Transverse colon (tissue), 4 donors: ENCODE measurements around the gene THSD8. TPM values are rescaled to one million over a fixed set of nuclear protein-coding genes. Genes with fewer than 3 reads are reported as not detected.
A peak's percentile ranks its signal among the peaks of the same experiment; 100 is the strongest.

Experiments used
- DNase-seq: peaks from one replicate; pipeline ENCODE4 v3.0.0-alpha.2; 2019
- H3K27ac ChIP-seq, 4 donors: fragments of 200-600 bp; sonication (generic); 2 replicates each; pipeline ENCODE4 v1.5.1; 2016 to 2018; ENCODE audit warnings: inconsistent platforms in 4 of 4
- H3K27me3 ChIP-seq: fragments of 200-600 bp; sonication (generic); 2 replicates; pipeline ENCODE4 v1.5.1; 2017; ENCODE audit warnings: inconsistent platforms
- H3K36me3 ChIP-seq, 4 donors: fragments of 200-600 bp; sonication (generic); 2 replicates each; pipeline ENCODE4 v1.5.1; 2017 to 2019; ENCODE audit warnings: inconsistent platforms in 4 of 4
- H3K4me1 ChIP-seq, 4 donors: fragments of 200-600 bp; sonication (generic); 2 replicates each; pipeline ENCODE4 v1.5.1; 2017 to 2020; ENCODE audit warnings: inconsistent platforms in 4 of 4
- H3K4me3 ChIP-seq, 4 donors: fragments of 200-600 bp; sonication (generic); 1 replicate in 1 of 4; 2 replicates in 3 of 4; pipeline versions ENCODE4 v1.5.1 to v1.6.1; 2017 to 2019; ENCODE audit warnings: inconsistent platforms in 4 of 4
- H3K9me3 ChIP-seq, 2 donors: fragments of 200-600 bp; sonication (generic); 2 replicates each; pipeline ENCODE4 v1.5.1; 2017 to 2019; ENCODE audit warnings: inconsistent platforms in 2 of 2
- CTCF ChIP-seq, 5 experiments: fragments of 200-600 bp in 3 of 5; fragments of 450-650 bp in 2 of 5; sonication (generic) in 3 of 5; IDR thresholded peaks; 1 replicate in 2 of 5; 2 replicates in 3 of 5; pipeline ENCODE4 v1.5.1; 2016 to 2017; ENCODE audit warnings: antibody characterized with exemption in 5 of 5, inconsistent platforms in 3 of 5, mild to moderate bottlenecking in 2 of 5, moderate library complexity in 1 of 5
- EP300 ChIP-seq: sonication (generic); formaldehyde crosslinking; IDR thresholded peaks from one replicate; pipeline ENCODE4 v1.6.1; 2017; ENCODE audit warnings: antibody characterized with exemption, low read depth
- POLR2A ChIP-seq: fragments of 450-650 bp; IDR thresholded peaks from one replicate; pipeline ENCODE4 v1.6.1; 2016; ENCODE audit warnings: antibody characterized with exemption, mild to moderate bottlenecking, moderate library complexity
- POLR2AphosphoS5 ChIP-seq, 3 donors: sonication (generic); formaldehyde crosslinking; IDR thresholded peaks; one replicate each; pipeline ENCODE4 v1.6.1; 2016; ENCODE audit warnings: antibody characterized with exemption in 3 of 3
- WGBS, 2 donors: methylation state at CpG; one replicate each; pipeline ENCODE4 v1.1.5; 2018; ENCODE audit warnings: low coverage in 1 of 2; 5-methylcytosine and 5-hydroxymethylcytosine counted together
- in situ Hi-C, 4 donors: fragments of 200-750 bp; cut with MboI; loops; one replicate each; pipeline versions ENCODE4 v1.15.0 to v1.15.1; 2017; ENCODE audit warnings: low sequenced_read_pairs in 3 of 4, low pct_ligation_motif_present in 1 of 4, low pct_unique_long_range_greater_than_20kb in 1 of 4
- intact Hi-C: fragments of 100-400 bp; cut with DNase I; formaldehyde crosslinking; loops from one replicate; pipeline ENCODE4 v1.15.1; 2023; ENCODE audit warnings: low total_unique reads
- total RNA-seq, 4 donors: library from RNA; depleted of rRNA; stranded (reverse); fragments of >200 nt; gene quantifications; one replicate each; pipeline ENCODE4 v1.1.0, GENCODE V29; 2016

The THSD8 gene
- total RNA-seq, 4 donors from 2014 or later, result 1.6 TPM; not detected in 3

GRCh38 chr19:12785431-12786031 is 16.3 kb upstream of the THSD8 start:
- no peaks in the 10 kb centered on the region for H3K9me3 ChIP-seq
- H3K27me3 ChIP-seq, result no peaks in the 10 kb centered on the region
- H3K4me1 ChIP-seq, result peaks cover 46 to 79% (median 74%) of the 10 kb centered on the region in 4 donors
- no peak for TF ChIP-seq EP300
- TF ChIP-seq POLR2AphosphoS5 (IDR thresholded peaks at IDR 0.05), result peak in 1 of 3 donors; percentile 12
- peak overlapping the region; percentile 97 to 99 (median 98) for H3K27ac ChIP-seq
- in situ Hi-C loops, result no loop called here
- 54% methylated on average over 4 of the region's 4 CpGs; no CpG with 5 or more reads in 1 of the 2 donors for WGBS, 2 donors
- H3K36me3 ChIP-seq, result no peaks in the 10 kb centered on the region
- peak; percentile 41 for DNase-seq
- intact Hi-C loops, result loop anchor here (10.0 kb wide), 1 partner anchor 369 kb away; the partner anchor contains the start of genes IER2 and STX10
- H3K4me3 ChIP-seq, result no peak overlapping the region

- WGBS, 2 donors, result 39% methylated on average over 15 of the region's 18 CpGs; no CpG with 5 or more reads in 1 of the 2 donors
- in situ Hi-C loops (no loop called here), intact Hi-C loops (loop anchor here (10.0 kb wide), 1 partner anchor 368 kb away; the partner anchor contains the start of genes IER2 and STX10)
- Histone ChIP-seq H3K4me3 (no peak overlapping the region), H3K27ac (peak overlapping the region; percentile 97 to 99 (median 98)), H3K27me3 (no peaks in the 10 kb centered on the region), H3K36me3 (no peaks in the 10 kb centered on the region), H3K9me3 (no peaks in the 10 kb centered on the region), H3K4me1 (peaks cover 46 to 83% (median 80%) of the 10 kb centered on the region in 4 donors)
- peak; percentile 46 for TF ChIP-seq POLR2A
- peak; percentile 8 to 48 (median 13) for TF ChIP-seq POLR2AphosphoS5 (IDR thresholded peaks at IDR 0.05)
- TF ChIP-seq EP300, result peak; percentile 4
- no peak for TF ChIP-seq CTCF (IDR thresholded peaks at IDR 0.05)
- DNase-seq, result peak; percentile 86
Measured at GRCh38 chr19:12786141-12786870, 15.6 kb upstream of the THSD8 start.

- intact Hi-C loops (loop anchor here (10.0 kb wide), 1 partner anchor 368 kb away; the partner anchor contains the start of genes IER2 and STX10), in situ Hi-C loops (no loop called here)
- WGBS, 2 donors, result 87% methylated on average over 3 of the region's 3 CpGs; no CpG with 5 or more reads in 1 of the 2 donors
- no peaks in the 10 kb centered on the region for H3K9me3 ChIP-seq
- H3K27me3 ChIP-seq, result no peaks in the 10 kb centered on the region
- peak overlapping the region; percentile 97 to 99 (median 98) for H3K27ac ChIP-seq
- no peak for DNase-seq
- no peak for TF ChIP-seq EP300
- no peak for TF ChIP-seq POLR2A
- no peak for TF ChIP-seq CTCF (IDR thresholded peaks at IDR 0.05)
- no peak for TF ChIP-seq POLR2AphosphoS5 (IDR thresholded peaks at IDR 0.05)
- H3K4me3 ChIP-seq, result no peak overlapping the region
- H3K4me1 ChIP-seq, result peaks cover 46 to 81% (median 78%) of the 10 kb centered on the region in 4 donors
- H3K36me3 ChIP-seq, result no peaks in the 10 kb centered on the region
Measured at GRCh38 chr19:12786952-12787351, 14.9 kb upstream of the THSD8 start.

GRCh38 chr19:12787458-12787857 is 14.4 kb upstream of the THSD8 start:
- Histone ChIP-seq H3K27me3 (no peaks in the 10 kb centered on the region), H3K36me3 (no peaks in the 10 kb centered on the region), H3K4me3 (no peak overlapping the region), H3K9me3 (no peaks in the 10 kb centered on the region), H3K27ac (peak overlapping the region; percentile 97 to 99 (median 98)), H3K4me1 (peaks cover 46 to 77% (median 76%) of the 10 kb centered on the region in 4 donors)
- WGBS, 2 donors, result 63 to 67% methylated on average over 7 to 10 of the region's 10 CpGs
- intact Hi-C loops (loop anchor here (10.0 kb wide), 1 partner anchor 367 kb away; the partner anchor contains the start of genes IER2 and STX10), in situ Hi-C loops (no loop called here)
- TF ChIP-seq POLR2A (no peak), EP300 (no peak)
- no peak for DNase-seq
